GM23248 (cell line): Measurements from ENCODE around the gene HSPA6. TPM values are rescaled to one million over a fixed set of nuclear protein-coding genes. Genes with fewer than 3 reads are reported as not detected.
"Not testable (repeated sequence)": the region's sequence is repeated elsewhere in the genome, so short reads cannot be mapped to it uniquely, and the experiment has no call there.

Experiments used
- DNase-seq: peaks from one replicate; pipeline ENCODE4 v3.0.0-alpha.2; 2015
- H2AFZ ChIP-seq: fragments of 200-600 bp; sonication (generic); 2 replicates; pipeline ENCODE4 v1.6.1; 2016; ENCODE audit warnings: antibody characterized with exemption
- H3F3A ChIP-seq: fragments of 200-600 bp; sonication (generic); 2 replicates; pipeline ENCODE4 v1.6.1; 2016; ENCODE audit warnings: mild to moderate bottlenecking, antibody characterized with exemption, mixed run types; ENCODE audit not compliant: insufficient read depth
- H3K27ac ChIP-seq: fragments of 200-600 bp; sonication (generic); 2 replicates; pipeline ENCODE4 v1.5.1; 2016; ENCODE audit warnings: mild to moderate bottlenecking
- H3K27me3 ChIP-seq: fragments of 200-600 bp; sonication (generic); replicated peaks from 2 replicates; pipeline ENCODE4 v1.6.1; 2016; ENCODE audit warnings: mild to moderate bottlenecking; ENCODE audit not compliant: insufficient read depth
- H3K36me3 ChIP-seq: fragments of 200-600 bp; sonication (generic); 2 replicates; pipeline ENCODE4 v1.6.1; 2016; ENCODE audit warnings: low read depth, mild to moderate bottlenecking
- H3K4me1 ChIP-seq: fragments of 200-600 bp; sonication (generic); 2 replicates; pipeline ENCODE4 v1.6.1; 2016; ENCODE audit warnings: mild to moderate bottlenecking; ENCODE audit not compliant: insufficient read depth
- H3K4me2 ChIP-seq: fragments of 200-600 bp; sonication (generic); one replicate; pipeline ENCODE4 v1.6.1; 2016; ENCODE audit warnings: mild to moderate bottlenecking; ENCODE audit not compliant: unreplicated experiment
- H3K4me3 ChIP-seq: fragments of 200-600 bp; sonication (generic); 2 replicates; pipeline ENCODE4 v1.5.1; 2016; ENCODE audit warnings: mild to moderate bottlenecking
- H3K79me2 ChIP-seq: fragments of 200-600 bp; sonication (generic); 2 replicates; pipeline ENCODE4 v1.6.1; 2016; ENCODE audit warnings: mild to moderate bottlenecking; ENCODE audit not compliant: insufficient read depth
- H3K9ac ChIP-seq: fragments of 200-600 bp; sonication (generic); 2 replicates; pipeline ENCODE4 v1.6.1; 2016; ENCODE audit warnings: mild to moderate bottlenecking
- H3K9me2 ChIP-seq: fragments of 200-600 bp; sonication (generic); 2 replicates; pipeline ENCODE4 v1.6.1; 2016; ENCODE audit warnings: mixed run types, mild to moderate bottlenecking, moderate library complexity; ENCODE audit not compliant: insufficient read depth
- H3K9me3 ChIP-seq: fragments of 200-600 bp; sonication (generic); one replicate; pipeline ENCODE4 v1.6.1; 2017; ENCODE audit warnings: low read depth
- H4K20me1 ChIP-seq: fragments of 200-600 bp; sonication (generic); 2 replicates; pipeline ENCODE4 v1.6.0; 2016; ENCODE audit not compliant: insufficient read depth
- EZH2 ChIP-seq: fragments of 200-600 bp; sonication (generic); IDR thresholded peaks from 2 replicates; pipeline ENCODE4 v1.6.1; 2018; ENCODE audit warnings: antibody characterized with exemption, mild to moderate bottlenecking; ENCODE audit not compliant: insufficient read depth, poor library complexity, severe bottlenecking
- EZH2phosphoT487 ChIP-seq: fragments of 200-600 bp; sonication (generic); IDR thresholded peaks from 2 replicates; pipeline ENCODE4 v1.6.1; 2018; ENCODE audit warnings: antibody characterized with exemption, moderate library complexity, mild to moderate bottlenecking, low read depth; ENCODE audit not compliant: insufficient read depth
- WGBS, 2 experiments: methylation state at CpG; one replicate each; pipeline ENCODE4 v1.1.6; 2015 to 2017; ENCODE audit warnings: low lambda C conversion rate in 2 of 2, low coverage in 1 of 2; ENCODE audit errors: missing lambda C conversion rate in 2 of 2; 5-methylcytosine and 5-hydroxymethylcytosine counted together
- in situ Hi-C: fragments of 300-500 bp; cut with MboI; formaldehyde crosslinking; loops from 2 replicates; pipeline ENCODE4 v1.15.0; 2020
- polyA plus RNA-seq: library from polyadenylated mRNA; unstranded; fragments of >200 nt; fragmentation: Nextera tagmentation; extraction: Ambion mirVana; gene quantifications from 2 replicates; pipeline ENCODE4 v1.2.1, GENCODE V29; 2016
- total RNA-seq: library from RNA; depleted of rRNA; stranded (reverse); fragments of >200 nt; shearing (Covaris generic); gene quantifications from 2 replicates; pipeline ENCODE4 v1.2.3, GENCODE V29; 2014

Gene HSPA6
- total and polyA plus RNA-seq, 2 experiments from 2014 or later: 0.13 TPM; not detected in 1

DNA sequence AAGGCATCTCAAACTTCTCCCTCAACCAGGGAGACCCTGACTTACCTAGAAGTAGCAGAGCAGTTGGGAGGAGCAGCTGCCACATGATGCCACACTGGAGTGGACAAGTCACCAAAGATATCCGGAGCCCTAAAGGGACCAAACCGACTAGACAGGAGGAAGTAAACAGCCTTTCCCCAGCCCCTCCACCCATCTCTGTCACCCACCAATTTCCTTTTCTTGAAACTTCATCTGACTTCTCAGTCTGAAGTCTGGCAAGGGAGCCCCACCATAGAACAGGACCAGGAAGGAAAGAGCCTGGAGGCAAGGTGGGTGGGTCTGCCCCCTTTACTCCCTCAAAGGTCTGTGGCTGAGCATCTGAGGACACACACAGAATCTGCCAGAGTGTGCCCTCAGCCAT lies 25.3 kb downstream of the HSPA6 start, which contains the start of gene FCGR3A:
TSS of gene FCGR3A (minus strand) at position 167 of the 400 bp plus-strand sequence. CDS start at position 85, 82 bp downstream.
- Histone ChIP-seq H3K4me2 (no peak within 1 kb of the TSS), H3K9me3 (no peaks in the 10 kb centered on the region), H3K27ac (no peak within 1 kb of the TSS), H3F3A (peaks cover 1% of the 10 kb centered on the region; the same call in 1 of the 2 replicates), H3K79me2 (no peaks in the 10 kb centered on the region), H3K36me3 (no peaks in the 10 kb centered on the region), H2AFZ (no peak within 1 kb of the TSS), H3K27me3 (no peaks in the 10 kb centered on the region), H3K9me2 (no peaks in the 10 kb centered on the region), H3K4me3 (no peak within 1 kb of the TSS), H3K4me1 (peaks cover 1% of the 10 kb centered on the region; the same call in 1 of the 2 replicates), H3K9ac (no peak within 1 kb of the TSS), H4K20me1 (no peaks in the 10 kb centered on the region)
- no peak for DNase-seq
- in situ Hi-C loops: no loop called here
- 70 to 74% methylated on average over 2 of the region's 2 CpGs for WGBS, 2 experiments
- TF ChIP-seq EZH2 (no peak), EZH2phosphoT487 (no peak)

DNA sequence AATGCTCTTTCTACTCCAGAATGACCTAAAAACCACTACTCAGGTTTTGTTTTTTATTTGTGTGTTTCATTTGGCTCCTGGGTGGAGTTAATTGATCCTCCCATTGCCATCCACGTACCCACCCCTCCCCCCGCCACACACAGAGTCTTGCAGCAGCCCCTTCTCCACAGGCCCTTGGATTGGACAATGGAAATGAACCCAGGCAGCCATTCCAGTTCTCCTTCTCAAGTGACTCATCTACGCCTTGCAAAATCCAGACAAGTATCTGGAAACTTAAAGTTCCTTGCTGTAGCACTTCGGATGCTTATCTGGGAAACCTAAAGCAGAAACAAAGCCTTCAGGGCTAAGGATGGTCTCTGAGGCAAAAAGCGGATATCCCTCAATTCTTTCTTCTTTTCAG lies 26.6 kb downstream of the HSPA6 start:
- H3K4me3 ChIP-seq, H3K4me2 ChIP-seq, in situ Hi-C loops, H3K4me1 ChIP-seq, H3K27me3 ChIP-seq, H3K9ac ChIP-seq, H3F3A ChIP-seq, H3K79me2 ChIP-seq, DNase-seq, H3K36me3 ChIP-seq, H3K27ac ChIP-seq, H3K9me2 ChIP-seq, H4K20me1 ChIP-seq, H2AFZ ChIP-seq, H3K9me3 ChIP-seq: not testable (repeated sequence)
- 58 to 70% methylated on average over 5 of the region's 5 CpGs for WGBS, 2 experiments

DNA sequence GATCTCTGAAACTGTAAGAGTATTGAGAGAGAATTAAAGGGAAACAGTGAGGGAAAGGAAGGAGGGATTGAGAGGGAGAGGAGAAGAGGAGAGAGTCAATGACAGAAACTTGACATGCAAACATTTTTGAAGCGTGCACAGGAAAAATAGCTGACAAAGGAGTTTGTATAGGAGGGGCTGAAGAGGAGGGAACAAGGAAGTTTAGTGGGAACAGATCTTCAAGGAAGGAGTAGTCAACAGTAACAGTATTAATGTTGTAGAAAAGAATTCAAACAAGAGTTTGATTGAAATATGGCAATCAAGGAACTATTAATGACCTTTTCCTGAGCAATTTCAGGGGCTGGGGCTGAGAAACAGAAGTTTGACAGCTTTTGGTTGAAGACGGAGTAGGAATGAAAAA lies 29.3 kb downstream of the HSPA6 start:
- H3K27me3 ChIP-seq, in situ Hi-C loops, H3K79me2 ChIP-seq, H3K4me2 ChIP-seq, H3K27ac ChIP-seq, DNase-seq, H3K9me2 ChIP-seq, H3K36me3 ChIP-seq, H3K4me1 ChIP-seq, H3K9ac ChIP-seq, H2AFZ ChIP-seq, H3K9me3 ChIP-seq, H3F3A ChIP-seq, H4K20me1 ChIP-seq, H3K4me3 ChIP-seq: not testable (repeated sequence)
- WGBS, 2 experiments: 91 to 94% methylated on average over 1 to 2 of the region's 2 CpGs

DNA sequence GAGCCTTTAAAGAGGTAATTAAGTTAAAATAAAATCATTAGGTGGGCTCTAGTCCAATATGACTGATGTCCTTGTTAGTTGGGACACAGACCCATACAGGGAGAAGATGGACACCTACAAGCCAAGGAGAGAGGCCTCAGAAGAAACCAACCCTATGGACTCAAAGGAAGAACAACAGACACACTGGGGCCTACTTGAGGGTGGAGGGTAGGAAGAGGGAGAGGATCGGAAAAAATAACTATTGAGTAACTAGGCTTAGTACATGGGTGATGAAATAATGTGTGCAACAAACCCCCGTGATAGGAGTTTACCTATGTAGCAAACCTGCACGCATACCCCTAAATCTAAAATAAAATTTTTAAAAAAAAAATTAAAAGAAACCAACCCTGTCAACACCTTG lies 30.0 kb downstream of the HSPA6 start:
- in situ Hi-C loops, H2AFZ ChIP-seq, H3K9me2 ChIP-seq, DNase-seq, H3K36me3 ChIP-seq, H4K20me1 ChIP-seq, H3K4me1 ChIP-seq, H3K4me3 ChIP-seq, H3K4me2 ChIP-seq, H3K9ac ChIP-seq, H3K9me3 ChIP-seq, H3K79me2 ChIP-seq, H3F3A ChIP-seq, H3K27me3 ChIP-seq: not testable (repeated sequence)
- 96 to 98% methylated on average over 3 of the region's 3 CpGs for WGBS, 2 experiments
- 0 out of 2 replicates have a peak overlapping the region, but pooled peaks have one; percentile 11 for H3K27ac ChIP-seq

DNA sequence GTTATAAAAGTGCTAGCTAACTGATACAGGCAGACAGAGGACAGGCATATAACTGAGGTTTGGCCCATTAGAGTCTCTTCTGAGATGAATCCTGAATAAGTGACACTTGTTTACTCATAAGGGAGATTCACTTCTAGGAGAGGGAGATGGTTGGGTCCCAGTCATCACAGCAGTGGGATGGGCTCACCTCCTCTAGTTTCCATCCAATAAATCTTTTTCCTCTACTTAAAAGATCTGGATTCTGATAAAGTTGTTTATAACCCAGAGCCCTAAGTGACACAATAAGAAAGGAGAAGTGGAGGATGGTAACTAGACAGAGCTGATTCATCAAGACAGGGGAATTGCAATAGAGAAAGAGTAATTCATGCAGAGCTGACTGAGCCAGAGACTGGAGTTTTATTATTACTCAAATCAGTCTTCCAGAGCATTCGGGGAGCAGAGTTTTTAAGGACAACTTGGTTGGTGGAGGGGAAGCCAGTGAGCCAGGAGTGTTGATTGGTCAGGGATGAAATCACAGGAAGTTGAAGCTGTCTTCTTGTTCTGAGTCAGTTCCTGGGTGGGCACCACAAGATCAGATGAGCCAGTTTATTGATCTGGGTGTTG lies 30.6 kb downstream of the HSPA6 start:
- not testable (repeated sequence) for H4K20me1 ChIP-seq
- 10 to 11% methylated on average over 1 of the region's 1 CpG for WGBS, 2 experiments

DNA sequence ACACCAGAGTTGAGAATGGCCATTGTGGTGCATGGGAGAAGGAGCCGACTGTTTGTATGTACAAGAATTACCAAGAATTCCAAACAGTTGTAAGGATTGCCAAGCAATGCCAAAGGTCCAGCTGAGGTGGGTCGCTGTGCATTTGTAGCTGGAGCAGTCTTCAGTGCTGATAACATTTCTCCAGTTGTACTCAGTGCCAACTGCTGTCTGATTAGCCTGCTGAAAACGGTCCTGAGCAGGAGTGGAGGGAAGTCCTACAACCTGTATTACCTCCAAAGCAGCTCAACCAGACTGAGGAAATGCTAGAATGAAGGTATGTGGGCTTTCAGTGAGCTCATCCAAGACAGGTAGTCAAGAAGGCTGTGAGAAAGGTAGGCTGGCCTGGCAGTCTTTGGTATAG lies 31.8 kb downstream of the HSPA6 start:
- H3K4me3 ChIP-seq, H3K9ac ChIP-seq, H4K20me1 ChIP-seq, H2AFZ ChIP-seq, H3F3A ChIP-seq, H3K27ac ChIP-seq, H3K9me2 ChIP-seq, H3K9me3 ChIP-seq, H3K79me2 ChIP-seq, DNase-seq, H3K4me2 ChIP-seq, H3K36me3 ChIP-seq, H3K27me3 ChIP-seq, H3K4me1 ChIP-seq, in situ Hi-C loops: not testable (repeated sequence)
- WGBS, 2 experiments: 44 to 46% methylated on average over 3 of the region's 3 CpGs

More for the DNA sequence above, 30.6 kb downstream of the HSPA6 start:
- H3K36me3 ChIP-seq, H3K79me2 ChIP-seq, H3K9me3 ChIP-seq, H3F3A ChIP-seq, H3K4me3 ChIP-seq, H3K4me1 ChIP-seq, H3K27me3 ChIP-seq, H3K9me2 ChIP-seq, H3K9ac ChIP-seq, in situ Hi-C loops, H3K4me2 ChIP-seq: not testable (repeated sequence)
- H2AFZ ChIP-seq: peak overlapping the region; percentile 40
- H3K27ac ChIP-seq: peak overlapping the region; percentile 11; the same call in 1 of the 2 replicates
- peak; percentile 20 for DNase-seq

DNA sequence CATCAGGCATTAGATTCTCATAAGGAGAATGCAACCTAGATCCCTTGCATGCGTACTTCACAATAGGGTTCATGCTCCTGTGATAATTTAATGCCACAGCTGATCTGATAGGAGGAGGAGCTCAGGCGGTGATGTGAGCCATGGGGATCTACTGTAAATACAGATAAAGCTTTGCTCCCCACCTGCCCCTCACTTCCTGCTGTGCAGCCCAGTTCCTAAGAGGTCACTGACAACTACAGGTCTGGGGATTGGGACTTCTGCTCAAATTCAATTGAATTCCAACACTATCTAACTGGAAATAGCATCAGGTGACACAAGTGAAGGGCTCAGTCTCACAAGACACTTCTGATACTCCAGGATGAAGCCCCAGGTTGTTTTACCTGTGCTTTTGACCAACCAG lies 32.6 kb downstream of the HSPA6 start:
- H3K27ac ChIP-seq, H3K9me2 ChIP-seq, H4K20me1 ChIP-seq, H3K9ac ChIP-seq, H3K79me2 ChIP-seq, H3K36me3 ChIP-seq, H2AFZ ChIP-seq, in situ Hi-C loops, H3K9me3 ChIP-seq, H3K4me2 ChIP-seq, H3K27me3 ChIP-seq, H3K4me1 ChIP-seq, H3K4me3 ChIP-seq, H3F3A ChIP-seq, DNase-seq: not testable (repeated sequence)
- WGBS, 2 experiments: 77 to 96% methylated on average over 1 to 2 of the region's 2 CpGs
